ENCODE measurements around the gene C6orf47. TPM values are rescaled to one million over a fixed set of nuclear protein-coding genes. Genes with fewer than 3 reads are reported as not detected.
A peak's percentile ranks its signal among the peaks of the same experiment; 100 is the strongest.

C6orf47 gene
- total and polyA plus RNA-seq, 2 of the 13 experiments (the other 11 are each of a cell fraction or from before 2014, with no cell fraction given): 1.7 to 18.1 TPM

- TF ChIP-seq NONO (IDR thresholded peaks at IDR 0.05) (no peak), NONO (CRISPR knock-in tag; conservative IDR thresholded peaks at IDR 0.05) (peak; percentile 57; the same call in 1 of the 2 replicates), DZIP1 (CRISPR knock-in tag; IDR thresholded peaks at IDR 0.05) (0 out of 2 replicates have a peak, but pooled peaks have one; percentile 13), MTF1 (CRISPR knock-in tag; IDR thresholded peaks at IDR 0.05) (no peak), CENPX (CRISPR knock-in tag; IDR thresholded peaks at IDR 0.05) (no peak), ZNF703 (CRISPR knock-in tag; IDR thresholded peaks at IDR 0.05; ENCODE audit: borderline replicate concordance) (no peak; the same call in 1 of the 2 replicates), ZNF672 (CRISPR knock-in tag; IDR thresholded peaks at IDR 0.05) (no peak), RBM39 (IDR thresholded peaks at IDR 0.05; ENCODE audit: low read depth, low read length, poor library complexity, severe bottlenecking) (peak; percentile 44), EHMT2 (IDR thresholded peaks at IDR 0.05; ENCODE audit: borderline replicate concordance, low read depth, low read length) (no peak), ZNF160 (CRISPR knock-in tag; IDR thresholded peaks at IDR 0.05) (peak; percentile 74; the same call in 1 of the 2 replicates), GTF3A (CRISPR knock-in tag; conservative IDR thresholded peaks at IDR 0.05) (no peak), STAG1 (CRISPR knock-in tag; IDR thresholded peaks at IDR 0.05) (no peak), ZNF205 (CRISPR knock-in tag; IDR thresholded peaks at IDR 0.05) (0 out of 2 replicates have a peak, but pooled peaks have one; percentile 25), KLF11 (CRISPR knock-in tag; IDR thresholded peaks at IDR 0.05) (no peak), ZFP37 (CRISPR knock-in tag; IDR thresholded peaks at IDR 0.05; ENCODE audit: borderline replicate concordance) (no peak), HDAC6 (IDR thresholded peaks at IDR 0.05; ENCODE audit: low read depth, low read length) (no peak), TGIF2 (CRISPR knock-in tag; IDR thresholded peaks at IDR 0.05) (peak; percentile 81), SMYD3 (CRISPR knock-in tag; IDR thresholded peaks at IDR 0.05) (no peak), ZNF749 (CRISPR knock-in tag; IDR thresholded peaks at IDR 0.05; ENCODE audit: borderline replicate concordance) (0 out of 2 replicates have a peak, but pooled peaks have one; percentile 62), FOXK1 (CRISPR knock-in tag; IDR thresholded peaks at IDR 0.05; ENCODE audit: borderline replicate concordance, low read depth) (peak; percentile 12; the same call in 1 of the 2 replicates), SOX6 (IDR thresholded peaks at IDR 0.05) (no peak), SOX6 (CRISPR knock-in tag; IDR thresholded peaks at IDR 0.05) (no peak), ZNF558 (CRISPR knock-in tag; IDR thresholded peaks at IDR 0.05; ENCODE audit: borderline replicate concordance) (peak; percentile 91), ZNF280B (CRISPR knock-in tag; IDR thresholded peaks at IDR 0.05; ENCODE audit: borderline replicate concordance) (peak; percentile 85; the same call in 1 of the 2 replicates), NFATC3 (CRISPR knock-in tag; IDR thresholded peaks at IDR 0.05) (no peak), PHF20 (CRISPR knock-in tag; IDR thresholded peaks at IDR 0.05) (no peak; the same call in 1 of the 2 replicates), ZSCAN31 (CRISPR knock-in tag; IDR thresholded peaks at IDR 0.05; ENCODE audit: low read depth) (peak; percentile 26; the same call in 1 of the 2 replicates), TBL1XR1 (IDR thresholded peaks at IDR 0.05; ENCODE audit: borderline replicate concordance, low read length, partially characterized antibody) (peak; percentile 24)
These were observed 39.8 kb downstream of the C6orf47 start, which contains the start of gene PRRC2A (continued) for GRCh38 chr6:31620586-31621319.

Measured in HepG2 (cell line).